B cell (primary cell): Measurements from ENCODE around the gene KIRREL1. TPM values are rescaled to one million over a fixed set of nuclear protein-coding genes. Genes with fewer than 3 reads are reported as not detected.
A peak's percentile ranks its signal among the peaks of the same experiment; 100 is the strongest.

Experiments used
- ATAC-seq: fragments of 200-7000 bp; cut with Tn5 transposase; one replicate; pipeline ENCODE4 v1.10.0; 2021; ENCODE audit warnings: low read depth, mild to moderate bottlenecking, moderate number of reproducible peaks, moderate library complexity
- CTCF ChIA-PET: fragments of 350-600 bp; sonication (Branson Sonifier 250); formaldehyde crosslinking; loops from one replicate; lab custom pipeline; 2021; ENCODE audit warnings: antibody characterized with exemption, inconsistent platforms; lab: Charles Lee
- POLR2A ChIA-PET: fragments of 350-600 bp; sonication (Branson Sonifier 250); formaldehyde crosslinking; loops from one replicate; lab custom pipeline; 2021; ENCODE audit warnings: antibody characterized with exemption; lab: Charles Lee
- DNase-seq: peaks from one replicate; pipeline ENCODE4 v3.0.0; 2013
- H2AFZ ChIP-seq: 2 replicates; pipeline ENCODE4 v1.6.1; 2012; ENCODE audit warnings: mild to moderate bottlenecking, low read depth, low read length; ENCODE audit not compliant: insufficient read depth, poor library complexity, severe bottlenecking
- H3K27ac ChIP-seq, 2 donors: 1 replicate in 1 of 2; 2 replicates in 1 of 2; pipeline ENCODE4 v1.5.1; 2012 to 2013; ENCODE audit warnings: low read length in 2 of 2, mild to moderate bottlenecking in 2 of 2, moderate library complexity in 1 of 2
- H3K27me3 ChIP-seq, 4 experiments: fragments of 200-600 bp in 1 of 4; sonication (generic) in 1 of 4; replicated peaks in 1 of 4; 1 replicate in 2 of 4; 2 replicates in 2 of 4; pipeline versions ENCODE4 v1.6.1 to v1.7.0; 2013 to 2016; ENCODE audit warnings: low read length in 3 of 4, mild to moderate bottlenecking in 2 of 4, mixed read lengths in 1 of 4, moderate library complexity in 1 of 4; ENCODE audit not compliant: insufficient read depth in 4 of 4, control insufficient read depth in 3 of 4; ENCODE audit errors: control extremely low read depth in 1 of 4
- H3K36me3 ChIP-seq, 2 experiments: replicated peaks in 1 of 2; 1 replicate in 1 of 2; 2 replicates in 1 of 2; pipeline versions ENCODE4 v1.6.1 to v1.7.1; 2013; ENCODE audit warnings: low read length in 1 of 2; ENCODE audit not compliant: insufficient read depth in 2 of 2, control insufficient read depth in 1 of 2; ENCODE audit errors: control extremely low read depth in 1 of 2, extremely low read depth in 1 of 2
- H3K4me1 ChIP-seq, 2 donors: fragments of 200-600 bp in 1 of 2; sonication (generic) in 1 of 2; 1 replicate in 1 of 2; 2 replicates in 1 of 2; pipeline versions ENCODE4 v1.5.1 to v1.6.1; 2013 to 2017; ENCODE audit warnings: low read length in 2 of 2; ENCODE audit not compliant: control insufficient read depth in 2 of 2, insufficient read depth in 2 of 2
- H3K4me2 ChIP-seq: replicated peaks from 2 replicates; pipeline ENCODE3; 2012; ENCODE audit warnings: mild to moderate bottlenecking, low read depth, low read length; ENCODE audit not compliant: poor library complexity, severe bottlenecking
- H3K4me3 ChIP-seq, 5 experiments: fragments of 200-600 bp in 1 of 5; sonication (generic) in 1 of 5; 1 replicate in 3 of 5; 2 replicates in 2 of 5; pipeline versions ENCODE4 v1.5.1 to v1.7.0; 2011 to 2016; ENCODE audit warnings: low read length in 4 of 5, mild to moderate bottlenecking in 4 of 5, low read depth in 2 of 5, control low read depth in 1 of 5, moderate library complexity in 1 of 5; ENCODE audit not compliant: insufficient read depth in 1 of 5; ENCODE audit errors: control extremely low read depth in 1 of 5, extremely low read depth in 1 of 5
- H3K79me2 ChIP-seq: fragments of 200-600 bp; sonication (generic); one replicate; pipeline ENCODE4 v1.6.0; 2016; ENCODE audit warnings: low read length; ENCODE audit not compliant: control insufficient read depth, insufficient read depth
- H3K9ac ChIP-seq: fragments of 200-600 bp; sonication (generic); 2 replicates; pipeline ENCODE4 v1.6.1; 2017; ENCODE audit warnings: mild to moderate bottlenecking, low read length, moderate library complexity
- H3K9me3 ChIP-seq, 3 donors: one replicate each; pipeline versions ENCODE4 v1.6.1 to v1.7.1; 2013; ENCODE audit warnings: low read length in 2 of 3; ENCODE audit not compliant: control insufficient read depth in 2 of 3, insufficient read depth in 1 of 3; ENCODE audit errors: control extremely low read depth in 1 of 3
- H4K20me1 ChIP-seq: 2 replicates; pipeline ENCODE4 v1.6.0; 2012; ENCODE audit warnings: mild to moderate bottlenecking, low read length; ENCODE audit not compliant: insufficient read depth, control insufficient read depth, poor library complexity, severe bottlenecking
- H3K27ac Mint-ChIP-seq: one replicate; pipeline ENCODE4 v1.8.0; 2021; ENCODE audit warnings: mixed read lengths
- H3K27me3 Mint-ChIP-seq: one replicate; pipeline ENCODE4 v1.8.0; 2021; ENCODE audit warnings: mixed read lengths
- H3K4me1 Mint-ChIP-seq: one replicate; pipeline ENCODE4 v1.8.0; 2021; ENCODE audit warnings: mixed read lengths
- H3K4me3 Mint-ChIP-seq: one replicate; pipeline ENCODE4 v1.8.0; 2021; ENCODE audit warnings: mixed read lengths
- H3K9me3 Mint-ChIP-seq: one replicate; pipeline ENCODE4 v1.8.0; 2022; ENCODE audit warnings: mixed read lengths; ENCODE audit not compliant: insufficient read depth
- EZH2 ChIP-seq: IDR thresholded peaks from 2 replicates; pipeline ENCODE4 v1.6.1; 2012; ENCODE audit warnings: borderline replicate concordance, low read depth, mild to moderate bottlenecking, moderate library complexity, low read length; ENCODE audit not compliant: insufficient read depth, poor library complexity, severe bottlenecking
- WGBS: methylation state at CpG from one replicate; pipeline ENCODE4 v1.1.5; 2013; ENCODE audit warnings: missing lambda C conversion rate; ENCODE audit not compliant: insufficient coverage; 5-methylcytosine and 5-hydroxymethylcytosine counted together
- intact Hi-C: fragments of 100-400 bp; cut with micrococcal nuclease; formaldehyde crosslinking; loops from one replicate; pipeline ENCODE4 v1.10.0; 2022
- polyA plus RNA-seq: library from polyadenylated mRNA; depleted of rRNA; stranded (reverse); fragments of >200 nt; gene quantifications from 2 replicates; pipeline ENCODE4 v1.2.3, GENCODE V29; 2012
- total RNA-seq, 2 donors: library from RNA; stranded (reverse); fragments of 120-200 nt in 1 of 2; gene quantifications; 1 replicate in 1 of 2; 2 replicates in 1 of 2; pipeline versions ENCODE4 v1.2.3 to v1.2.4, GENCODE V29; 2013 to 2022
- TF ChIP-seq, protein P1 (sequence below): fragments of 200-600 bp; IDR thresholded peaks from one replicate; pipeline ENCODE4 v1.8.0; 2022; ENCODE audit warnings: antibody characterized with exemption, mild to moderate bottlenecking

The KIRREL1 gene
- total and polyA plus RNA-seq, 2 donors (not counting 1 experiment from before 2014, with no cell fraction given) = not detected

DNA sequence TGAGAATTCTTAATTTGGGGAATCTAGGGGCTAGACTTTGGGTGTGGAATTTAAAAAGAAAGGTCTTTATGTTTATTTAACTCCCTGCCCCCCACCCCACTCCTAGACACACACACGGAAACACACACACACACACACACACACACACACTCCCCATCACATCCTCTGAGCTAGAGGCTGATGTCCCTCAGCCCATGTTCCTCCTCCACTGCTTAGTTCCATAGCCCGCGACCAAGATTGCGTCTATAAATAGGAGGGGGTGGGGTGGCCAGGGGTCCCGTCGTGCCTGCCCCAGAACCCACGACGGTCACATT is 655 bp upstream of the KIRREL1 start:
- Mint-ChIP-seq H3K4me3 (peak overlapping the region; percentile 86), H3K27me3 (peaks cover 52% of the 10 kb centered on the region), H3K27ac (no peak overlapping the region), H3K9me3 (no peaks in the 10 kb centered on the region), H3K4me1 (peaks cover 19% of the 10 kb centered on the region)
- Histone ChIP-seq H3K4me2 (peak overlapping the region; percentile 97), H2AFZ (peak overlapping the region; percentile 81), H3K4me1 (peaks cover 16 to 21% of the 10 kb centered on the region in 2 donors), H3K9ac (peak overlapping the region; percentile 65), H3K9me3 (peaks cover 0 to 3% (median 0%) of the 10 kb centered on the region in 3 donors), H4K20me1 (no peaks in the 10 kb centered on the region), H3K79me2 (no peaks in the 10 kb centered on the region), H3K27ac (no peak overlapping the region), H3K4me3 (peak overlapping the region in 4 of 5 experiments; percentile 15 to 56 (median 51)), H3K27me3 (peaks cover 0 to 46% (median 26%) of the 10 kb centered on the region in 4 experiments), H3K36me3 (no peaks in the 10 kb centered on the region)
- POLR2A ChIA-PET = interaction anchor here (1.4 kb wide), 1 partner anchor 129 kb away, joined by 5 read pairs; no protein-coding TSS in a partner anchor
- intact Hi-C loops = loop anchor here (1.0 to 5.0 kb wide), 4 partner anchors 45 to 1006 kb away; no protein-coding TSS in a partner anchor
- DNase-seq (peak; percentile 50), ATAC-seq (peak; percentile 23)
- no peak for TF ChIP-seq EZH2
- TF ChIP-seq, protein P1, sequence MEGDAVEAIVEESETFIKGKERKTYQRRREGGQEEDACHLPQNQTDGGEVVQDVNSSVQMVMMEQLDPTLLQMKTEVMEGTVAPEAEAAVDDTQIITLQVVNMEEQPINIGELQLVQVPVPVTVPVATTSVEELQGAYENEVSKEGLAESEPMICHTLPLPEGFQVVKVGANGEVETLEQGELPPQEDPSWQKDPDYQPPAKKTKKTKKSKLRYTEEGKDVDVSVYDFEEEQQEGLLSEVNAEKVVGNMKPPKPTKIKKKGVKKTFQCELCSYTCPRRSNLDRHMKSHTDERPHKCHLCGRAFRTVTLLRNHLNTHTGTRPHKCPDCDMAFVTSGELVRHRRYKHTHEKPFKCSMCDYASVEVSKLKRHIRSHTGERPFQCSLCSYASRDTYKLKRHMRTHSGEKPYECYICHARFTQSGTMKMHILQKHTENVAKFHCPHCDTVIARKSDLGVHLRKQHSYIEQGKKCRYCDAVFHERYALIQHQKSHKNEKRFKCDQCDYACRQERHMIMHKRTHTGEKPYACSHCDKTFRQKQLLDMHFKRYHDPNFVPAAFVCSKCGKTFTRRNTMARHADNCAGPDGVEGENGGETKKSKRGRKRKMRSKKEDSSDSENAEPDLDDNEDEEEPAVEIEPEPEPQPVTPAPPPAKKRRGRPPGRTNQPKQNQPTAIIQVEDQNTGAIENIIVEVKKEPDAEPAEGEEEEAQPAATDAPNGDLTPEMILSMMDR = no peak
- 17% methylated on average over 1 of the region's 8 CpGs for WGBS
- CTCF ChIA-PET = interaction anchor here (0.6 to 23.5 kb wide), 25 partner anchors 9 to 1205 kb away, joined by 3 to 534 read pairs (median 5); a partner anchor contains a TSS

DNA sequence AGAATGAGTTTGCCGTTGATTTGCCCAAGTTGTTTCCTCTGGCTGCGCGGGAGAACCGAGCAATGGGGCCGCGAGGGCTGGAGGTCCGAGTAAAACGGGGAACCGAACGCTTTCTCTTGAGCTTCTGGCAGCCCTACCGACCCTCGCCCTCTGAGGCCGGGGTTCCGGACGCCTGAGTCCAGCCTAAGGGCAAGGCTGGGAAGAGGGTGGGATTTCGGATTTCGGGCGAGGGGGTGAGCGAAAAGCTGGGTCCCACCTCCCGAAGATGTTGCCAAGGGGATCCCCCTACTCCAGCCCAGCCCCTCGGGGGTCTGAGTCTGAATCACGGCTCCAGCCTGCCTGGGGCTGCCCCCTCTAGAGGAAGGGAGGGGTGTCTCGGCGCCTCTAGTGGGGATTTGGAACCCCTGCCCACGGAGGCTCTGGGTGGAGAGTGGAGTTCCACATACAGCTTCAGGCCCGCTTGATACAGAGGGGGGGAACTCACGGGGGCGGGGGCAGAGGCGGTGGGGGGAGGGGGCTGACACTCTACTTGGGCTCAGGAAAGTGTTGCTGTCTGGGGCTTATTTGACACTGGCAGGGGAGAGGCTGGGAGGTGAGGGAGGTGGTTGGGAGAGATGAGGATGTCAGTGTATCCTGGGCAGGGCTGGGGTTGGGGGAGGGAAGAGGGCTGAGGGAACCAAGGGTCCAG is 617 bp downstream of the KIRREL1 start:
- Mint-ChIP-seq H3K27ac (no peak overlapping the region), H3K4me3 (peak overlapping the region; percentile 74), H3K4me1 (peaks cover 19% of the 10 kb centered on the region), H3K9me3 (no peaks in the 10 kb centered on the region), H3K27me3 (peaks cover 43% of the 10 kb centered on the region)
- H3K9ac ChIP-seq = peak overlapping the region; percentile 65
- H3K4me3 ChIP-seq = peak overlapping the region; percentile 3 to 56 (median 47)
- DNase-seq = peak; percentile 27
- peak overlapping the region; percentile 97 for H3K4me2 ChIP-seq
- peak overlapping the region; percentile 81 for H2AFZ ChIP-seq
- intact Hi-C loops = loop anchor here (2.0 to 5.0 kb wide), 2 partner anchors 43 to 1005 kb away; no protein-coding TSS in a partner anchor
- H3K36me3 ChIP-seq = no peaks in the 10 kb centered on the region
- 4% methylated on average over 18 of the region's 29 CpGs for WGBS
- peaks cover 16 to 21% of the 10 kb centered on the region in 2 donors for H3K4me1 ChIP-seq
- peaks cover 0 to 3% (median 0%) of the 10 kb centered on the region in 3 donors for H3K9me3 ChIP-seq
- TF ChIP-seq, protein P1 = no peak
- peak; percentile 45 for TF ChIP-seq EZH2
- ChIA-PET CTCF (interaction anchor here (23.5 kb wide), 1 partner anchor 126 kb away, joined by 534 read pairs; a partner anchor contains a TSS), POLR2A (no interaction called here)
- H4K20me1 ChIP-seq = no peaks in the 10 kb centered on the region
- no peaks in the 10 kb centered on the region for H3K79me2 ChIP-seq
- no peak for ATAC-seq
- H3K27me3 ChIP-seq = peaks cover 0 to 46% (median 25%) of the 10 kb centered on the region in 4 experiments
- no peak overlapping the region for H3K27ac ChIP-seq
